Iris pigment epithelial cell (primary cell): ENCODE measurements around the gene AFG3L2.
A peak's percentile ranks its signal among the peaks of the same experiment; 100 is the strongest.

Source experiments
- DNase-seq: peaks from one replicate; pipeline ENCODE4 v3.0.0-alpha.2; 2011; ENCODE audit warnings: low read depth

AFG3L2 gene

DNA sequence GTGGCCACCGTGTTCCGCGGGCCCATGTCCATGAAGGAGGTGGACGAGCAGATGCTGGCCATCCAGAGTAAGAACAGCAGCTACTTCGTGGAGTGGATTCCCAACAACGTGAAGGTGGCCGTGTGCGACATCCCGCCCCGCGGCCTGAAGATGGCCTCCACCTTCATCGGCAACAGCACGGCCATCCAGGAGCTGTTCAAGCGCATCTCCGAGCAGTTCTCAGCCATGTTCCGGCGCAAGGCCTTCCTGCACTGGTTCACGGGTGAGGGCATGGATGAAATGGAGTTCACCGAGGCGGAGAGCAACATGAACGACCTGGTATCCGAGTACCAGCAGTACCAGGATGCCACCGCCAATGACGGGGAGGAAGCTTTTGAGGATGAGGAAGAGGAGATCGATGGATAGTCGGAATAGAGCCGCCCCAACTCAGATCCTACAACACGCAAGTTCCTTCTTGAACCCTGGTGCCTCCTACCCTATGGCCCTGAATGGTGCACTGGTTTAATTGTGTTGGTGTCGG lies 51.2 kb downstream of the AFG3L2 start:
- DNase-seq = no peak

DNA sequence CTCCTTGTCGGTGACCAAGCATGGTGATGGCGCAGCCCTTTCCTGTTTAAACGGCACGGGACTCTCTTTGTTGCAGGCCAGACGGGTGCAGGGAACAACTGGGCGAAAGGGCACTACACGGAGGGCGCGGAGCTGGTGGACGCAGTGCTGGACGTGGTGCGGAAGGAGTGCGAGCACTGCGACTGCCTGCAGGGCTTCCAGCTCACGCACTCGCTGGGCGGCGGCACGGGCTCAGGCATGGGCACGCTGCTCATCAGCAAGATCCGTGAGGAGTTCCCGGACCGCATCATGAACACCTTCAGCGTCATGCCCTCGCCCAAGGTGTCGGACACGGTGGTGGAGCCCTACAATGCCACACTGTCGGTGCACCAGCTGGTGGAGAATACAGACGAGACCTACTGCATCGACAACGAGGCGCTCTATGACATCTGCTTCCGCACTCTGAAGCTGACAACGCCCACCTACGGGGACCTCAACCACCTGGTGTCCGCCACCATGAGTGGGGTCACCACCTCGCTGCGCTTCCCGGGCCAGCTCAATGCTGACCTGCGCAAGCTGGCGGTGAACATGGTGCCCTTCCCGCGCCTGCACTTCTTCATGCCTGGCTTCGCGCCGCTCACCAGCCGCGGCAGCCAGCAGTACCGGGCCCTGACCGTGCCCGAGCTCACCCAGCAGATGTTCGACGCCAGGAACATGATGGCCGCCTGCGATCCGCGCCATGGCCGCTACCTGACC lies 51.9 kb downstream of the AFG3L2 start:
- DNase-seq = no peak

- no peak for DNase-seq
These were observed 55.7 kb downstream of the AFG3L2 start for GRCh38 chr18:12321333-12321732.

GRCh38 chr18:12318857-12319256 lies 58.2 kb downstream of the AFG3L2 start:
- no peak for DNase-seq

GRCh38 chr18:12318334-12318697 lies 58.7 kb downstream of the AFG3L2 start:
- DNase-seq = no peak

GRCh38 chr18:12317664-12318333 lies 59.2 kb downstream of the AFG3L2 start:
- DNase-seq = peak; percentile 66

- DNase-seq = no peak
These were observed 61.1 kb downstream of the AFG3L2 start for GRCh38 chr18:12315911-12316310.

GRCh38 chr18:12315490-12315889 lies 61.5 kb downstream of the AFG3L2 start:
- no peak for DNase-seq

- DNase-seq = no peak
These were observed 62.3 kb downstream of the AFG3L2 start for GRCh38 chr18:12314591-12315305.

- no peak for DNase-seq
These were observed 63.3 kb downstream of the AFG3L2 start for GRCh38 chr18:12313530-12314245.

DNA sequence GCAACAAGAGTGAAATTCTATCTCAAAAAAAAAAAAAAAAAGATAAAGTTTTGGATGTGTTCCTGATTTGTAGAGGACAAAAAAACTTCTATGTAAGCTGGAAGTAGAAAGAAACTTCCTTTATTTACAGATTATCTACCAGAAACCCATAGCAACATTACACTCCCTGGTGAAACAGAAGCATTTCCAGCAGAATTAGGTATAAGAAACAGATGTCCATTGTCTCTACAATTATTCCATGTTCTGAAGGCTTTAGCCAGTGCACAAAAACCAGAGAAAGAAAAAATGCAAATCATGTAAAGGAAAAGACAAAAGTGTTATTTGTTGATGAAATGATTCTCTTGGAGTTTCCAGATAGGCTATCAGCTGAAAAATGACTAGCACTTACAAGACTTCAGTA lies 64.1 kb downstream of the AFG3L2 start:
- DNase-seq = no peak

DNA sequence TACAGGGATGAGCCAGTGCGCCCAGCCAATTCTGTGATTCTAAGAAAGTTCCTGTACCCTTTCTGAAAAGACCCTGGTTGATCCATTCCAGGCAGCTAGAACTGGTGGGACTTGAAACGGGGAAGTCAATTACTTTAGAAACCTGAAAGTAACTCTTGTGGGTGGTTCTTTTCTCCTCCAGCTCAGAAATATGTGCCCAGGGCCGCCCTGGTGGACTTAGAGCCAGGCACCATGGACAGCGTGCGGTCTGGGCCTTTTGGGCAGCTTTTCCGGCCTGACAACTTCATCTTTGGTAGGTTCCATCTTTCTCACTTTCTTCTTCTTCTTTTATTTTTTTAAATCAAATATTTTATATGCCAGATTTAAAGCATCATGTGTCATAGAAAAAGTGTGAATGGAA lies 66.3 kb downstream of the AFG3L2 start:
- no peak for DNase-seq

DNA sequence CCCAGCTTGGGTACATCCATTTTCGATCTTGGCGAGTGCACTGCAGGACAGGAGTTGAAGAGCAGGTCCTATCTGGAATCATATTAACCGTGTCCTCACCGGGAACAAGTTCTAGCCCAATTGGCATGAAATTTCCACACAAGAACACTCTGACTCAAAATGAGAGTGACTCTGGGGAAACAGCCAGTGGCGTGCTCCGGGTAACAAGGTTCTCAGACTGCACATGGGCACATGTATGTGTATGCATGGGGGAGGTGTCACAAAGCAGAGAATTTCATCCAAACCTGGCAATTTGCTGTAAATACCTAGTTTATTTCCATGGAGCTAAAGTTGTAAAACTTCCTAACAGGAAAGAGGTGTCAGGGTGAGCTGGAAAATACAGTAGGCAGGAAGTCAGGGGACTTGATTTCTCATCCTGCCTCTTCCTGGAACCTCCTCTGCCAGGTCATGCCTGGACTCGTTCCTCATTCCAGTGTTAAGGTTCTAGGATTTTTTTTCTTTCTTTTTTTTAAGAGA lies 67.3 kb downstream of the AFG3L2 start:
- DNase-seq = no peak

GRCh38 chr18:12308386-12309100 lies 68.5 kb downstream of the AFG3L2 start:
- DNase-seq = peak; percentile 91

GRCh38 chr18:12307701-12308385 lies 69.2 kb downstream of the AFG3L2 start, which contains the start of gene TUBB6:
Gene TUBB6 (plus strand): TSS chr18:12308241. CDS start chr18:12308293, 52 bp downstream.
- DNase-seq = peak; percentile 86

DNA sequence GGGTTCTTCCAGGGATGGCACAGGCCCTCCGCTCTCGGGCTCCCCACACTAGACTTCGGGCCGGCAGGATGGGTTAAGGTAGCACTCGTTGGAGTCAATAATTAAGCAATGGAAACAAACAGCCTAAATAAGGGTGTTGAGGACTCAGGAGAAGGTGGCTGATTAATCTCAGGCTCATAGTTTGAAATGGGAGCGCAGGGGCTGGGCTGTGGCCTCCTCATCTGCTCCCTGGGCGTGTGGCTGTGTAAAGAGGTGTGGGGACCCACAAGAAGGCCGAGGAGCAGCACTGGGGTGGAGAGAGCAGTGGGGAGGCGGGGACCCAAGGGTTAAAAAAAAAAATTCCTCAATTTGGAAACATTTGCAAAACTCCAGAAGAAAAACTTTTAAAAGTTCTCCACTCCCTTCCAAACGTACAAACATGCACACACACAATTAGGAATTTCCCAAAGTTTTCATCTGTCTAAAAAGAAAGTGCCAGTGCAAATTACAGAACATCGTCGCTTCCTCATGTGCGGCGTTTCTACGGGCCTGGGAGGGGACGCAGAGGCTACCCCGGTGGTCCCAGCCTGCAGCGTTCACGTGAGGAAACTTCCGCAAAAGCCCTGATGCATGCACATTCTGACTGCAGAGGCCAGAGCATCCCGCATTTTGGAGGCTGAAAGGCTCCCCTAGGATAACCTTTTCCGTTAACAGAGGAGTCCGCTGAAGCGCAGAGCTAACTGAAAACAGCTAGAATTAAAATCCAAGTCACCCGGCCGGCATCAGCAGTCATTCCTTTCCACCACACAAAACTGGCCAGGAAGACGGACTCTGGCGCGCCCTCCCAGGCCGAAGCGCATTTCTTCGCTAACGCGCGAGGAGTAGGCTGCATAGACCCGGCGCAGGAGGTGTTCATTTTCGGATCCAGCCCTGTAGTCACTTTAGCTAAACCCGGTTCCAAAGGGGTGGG lies 70.0 kb downstream of the AFG3L2 start:
- peak; percentile 85 for DNase-seq

DNA sequence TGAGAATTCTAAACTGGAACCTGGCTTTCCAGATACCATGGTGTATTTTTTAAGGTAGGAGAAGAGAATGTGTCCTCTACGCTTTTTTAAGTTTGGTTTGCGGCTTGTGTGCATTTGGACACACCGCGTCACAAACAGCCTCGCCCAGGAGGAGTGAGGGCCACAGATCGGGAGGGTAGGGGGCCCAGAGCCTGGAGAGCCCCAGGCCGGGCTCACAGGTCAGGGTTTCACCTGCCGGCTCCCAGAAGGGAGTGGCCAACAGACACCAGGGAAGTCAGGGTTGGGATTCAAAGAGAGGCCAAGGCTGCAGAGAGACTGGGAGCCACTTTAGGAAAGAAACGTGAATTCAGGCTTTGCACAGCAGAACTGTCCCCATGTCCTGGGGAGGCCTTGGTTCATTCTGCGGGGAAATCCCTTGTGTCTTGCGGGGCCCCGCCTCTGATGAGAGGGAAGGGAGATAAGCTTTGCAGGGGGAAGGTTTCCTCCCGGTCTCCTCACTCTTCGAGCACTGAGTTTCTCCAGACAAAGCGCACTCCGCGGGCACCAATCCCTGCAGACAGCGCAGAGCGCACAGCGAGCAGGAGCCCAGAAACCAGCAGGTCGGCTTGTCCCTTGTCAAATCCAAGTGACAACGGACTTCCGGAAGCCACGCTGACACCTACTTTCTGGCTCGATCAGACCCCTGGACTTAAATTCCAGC lies 70.9 kb downstream of the AFG3L2 start:
- no peak for DNase-seq

DNA sequence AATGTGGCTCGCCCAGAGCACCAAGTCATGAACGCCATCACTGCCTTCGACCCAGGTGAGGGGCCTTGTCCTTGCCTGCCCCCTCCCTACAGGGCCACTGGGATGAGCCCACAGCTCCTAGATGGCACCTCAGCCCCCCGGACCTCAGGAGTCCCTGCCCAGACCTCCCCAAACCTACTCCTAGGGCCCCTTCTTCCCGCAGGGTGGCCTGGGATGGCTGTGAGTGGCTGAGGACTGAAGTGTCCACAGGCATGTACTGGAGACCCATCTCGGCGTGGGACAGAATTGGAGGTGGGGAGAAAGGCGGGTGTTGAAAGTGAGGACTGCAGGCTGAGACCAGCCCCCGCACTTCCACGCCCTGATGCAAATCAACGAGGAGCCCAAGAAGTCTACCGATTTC lies 71.8 kb downstream of the AFG3L2 start:
- DNase-seq = no peak
